IMR-90 (cell line): ENCODE data around the gene APBB1IP. TPM values are rescaled to one million over a fixed set of nuclear protein-coding genes. Genes with fewer than 3 reads are reported as not detected.
"Not testable (repeated sequence)": the region's sequence is repeated elsewhere in the genome, so short reads cannot be mapped to it uniquely, and the experiment has no call there.

ENCODE experiments used
- ATAC-seq: fragments of 200-7000 bp; cut with Tn5 transposase; 2 replicates; pipeline ENCODE4 v1.9.1; 2020; ENCODE audit warnings: low read depth, mild to moderate bottlenecking, moderate library complexity
- BruUV-seq: library from RNA; stranded (reverse); fragments of 400-500 nt; replicated peaks from 2 replicates; lab custom pipeline; 2021; lab: Mats Ljungman, UMichigan
- CTCF ChIA-PET: fragments of 300-600 bp; formaldehyde crosslinking; extraction: SDS; loops from one replicate; lab custom pipeline; 2021; ENCODE audit warnings: antibody characterized with exemption; lab: Yijun Ruan, JAX
- POLR2A ChIA-PET: fragments of 300-600 bp; sonication (Branson Sonifier 250); formaldehyde crosslinking; loops from one replicate; lab custom pipeline; 2022; ENCODE audit warnings: antibody characterized with exemption; ENCODE audit not compliant: unreplicated experiment; lab: Charles Lee
- DNase-seq: peaks from one replicate; pipeline ENCODE4 v3.0.0; 2013
- H2AFZ ChIP-seq: replicated peaks from 2 replicates; pipeline ENCODE3; 2013; ENCODE audit warnings: low read length, mild to moderate bottlenecking; ENCODE audit not compliant: poor library complexity
- H2AK5ac ChIP-seq: 2 replicates; pipeline ENCODE4 v1.6.1; 2013; ENCODE audit warnings: low read depth, low read length, inconsistent platforms
- H2AK9ac ChIP-seq: replicated peaks from 2 replicates; pipeline ENCODE3; 2013; ENCODE audit warnings: mild to moderate bottlenecking, low read depth, low read length, moderate library complexity; ENCODE audit not compliant: poor library complexity
- H2BK120ac ChIP-seq: 2 replicates; pipeline ENCODE4 v1.6.1; 2013; ENCODE audit warnings: low read depth, low read length, inconsistent platforms
- H2BK15ac ChIP-seq: 3 replicates; pipeline ENCODE4 v1.6.1; 2013; ENCODE audit warnings: low read depth, low read length, inconsistent platforms
- H2BK20ac ChIP-seq: 2 replicates; pipeline ENCODE4 v1.6.1; 2013; ENCODE audit warnings: low read depth, mild to moderate bottlenecking, inconsistent platforms, low read length, moderate library complexity
- H2BK5ac ChIP-seq: 2 replicates; pipeline ENCODE4 v1.6.1; 2013; ENCODE audit warnings: mild to moderate bottlenecking, low read depth, low read length, inconsistent platforms; ENCODE audit not compliant: poor library complexity, severe bottlenecking
- H3K14ac ChIP-seq: replicated peaks from 2 replicates; pipeline ENCODE4 v1.6.1; 2013; ENCODE audit warnings: low read depth, low read length, inconsistent platforms
- H3K18ac ChIP-seq: 2 replicates; pipeline ENCODE4 v1.6.1; 2013; ENCODE audit warnings: low read depth, low read length, control low read depth
- H3K23ac ChIP-seq: 2 replicates; pipeline ENCODE4 v1.6.1; 2013; ENCODE audit warnings: low read depth, low read length, inconsistent platforms
- H3K27ac ChIP-seq: 2 replicates; pipeline ENCODE4 v1.5.1; 2013; ENCODE audit warnings: mild to moderate bottlenecking, control low read depth, low read length; ENCODE audit not compliant: insufficient read depth
- H3K27me3 ChIP-seq: 2 replicates; pipeline ENCODE4 v1.6.1; 2013; ENCODE audit warnings: low read length; ENCODE audit not compliant: control insufficient read depth, insufficient read depth
- H3K36me3 ChIP-seq: 2 replicates; pipeline ENCODE4 v1.6.1; 2013; ENCODE audit warnings: low read length, mixed read lengths; ENCODE audit not compliant: control insufficient read depth, insufficient read depth
- H3K4ac ChIP-seq: 2 replicates; pipeline ENCODE4 v1.6.1; 2013; ENCODE audit warnings: low read depth, low read length, inconsistent platforms
- H3K4me1 ChIP-seq: 2 replicates; pipeline ENCODE4 v1.6.1; 2013; ENCODE audit warnings: low read length, mixed read lengths; ENCODE audit not compliant: control insufficient read depth, insufficient read depth
- H3K4me2 ChIP-seq: 2 replicates; pipeline ENCODE4 v1.6.1; 2013; ENCODE audit warnings: low read depth, mild to moderate bottlenecking, control low read depth, low read length, moderate library complexity
- H3K4me3 ChIP-seq: 2 replicates; pipeline ENCODE4 v1.5.1; 2013; ENCODE audit warnings: low read depth, mild to moderate bottlenecking, control low read depth, low read length, moderate library complexity; ENCODE audit not compliant: insufficient read depth
- H3K56ac ChIP-seq: 2 replicates; pipeline ENCODE4 v1.6.1; 2013; ENCODE audit warnings: low read length, inconsistent platforms; ENCODE audit not compliant: insufficient read depth; ENCODE audit errors: extremely low read depth
- H3K79me1 ChIP-seq, 2 experiments: 2 replicates each; pipeline ENCODE4 v1.6.1; 2013; ENCODE audit warnings: low read length in 2 of 2, inconsistent platforms in 1 of 2, low read depth in 1 of 2
- H3K9ac ChIP-seq: 2 replicates; pipeline ENCODE4 v1.6.1; 2013; ENCODE audit warnings: low read depth, low read length, control low read depth
- H3K9me1 ChIP-seq: 2 replicates; pipeline ENCODE4 v1.6.1; 2013; ENCODE audit warnings: low read length, inconsistent platforms; ENCODE audit not compliant: insufficient read depth
- H3K9me3 ChIP-seq: 2 replicates; pipeline ENCODE4 v1.6.1; 2013; ENCODE audit warnings: low read length; ENCODE audit not compliant: control insufficient read depth, insufficient read depth
- H4K20me1 ChIP-seq: 2 replicates; pipeline ENCODE4 v1.6.1; 2013; ENCODE audit warnings: low read length, inconsistent platforms; ENCODE audit not compliant: insufficient read depth
- H4K5ac ChIP-seq: 2 replicates; pipeline ENCODE4 v1.6.1; 2013; ENCODE audit warnings: mild to moderate bottlenecking, low read depth, low read length, control low read depth
- H4K8ac ChIP-seq, 2 experiments: 2 replicates each; pipeline ENCODE4 v1.6.1; 2013; ENCODE audit warnings: low read depth in 2 of 2, low read length in 2 of 2, control low read depth in 1 of 2, inconsistent platforms in 1 of 2
- H4K91ac ChIP-seq: 2 replicates; pipeline ENCODE4 v1.6.1; 2013; ENCODE audit warnings: low read depth, low read length, inconsistent platforms; ENCODE audit not compliant: insufficient read depth
- WGBS, 2 experiments: methylation state at CpG; one replicate each; pipeline versions ENCODE4 v1.1.5 to v1.1.7; 2013; ENCODE audit warnings: missing lambda C conversion rate in 2 of 2; ENCODE audit not compliant: insufficient read length in 1 of 2; ENCODE audit errors: extremely low coverage in 2 of 2; 5-methylcytosine and 5-hydroxymethylcytosine counted together
- dilution Hi-C: fragments of 300-500 bp; cut with HindIII; formaldehyde crosslinking; loops from one replicate; pipeline ENCODE4 v1.14.3; 2018; ENCODE audit warnings: low sequenced_read_pairs; ENCODE audit not compliant: unreplicated experiment
- in situ Hi-C: fragments of 300-500 bp; cut with MboI; formaldehyde crosslinking; loops from 3 replicates; pipeline ENCODE4 v1.14.3; 2019; ENCODE audit warnings: low sequenced_read_pairs, inconsistent platforms, mixed read lengths
- intact Hi-C: fragments of 100-400 bp; cut with micrococcal nuclease; formaldehyde crosslinking; loops from 2 replicates; pipeline ENCODE4 v1.10.0; 2022
- polyA plus RNA-seq, 3 experiments: library from polyadenylated mRNA; depleted of rRNA; stranded (reverse); fragments of >200 nt; gene quantifications; 2 replicates each; pipeline ENCODE4 v1.2.3, GENCODE V29; 2012; ENCODE audit warnings: low replicate concordance in 1 of 3
- total RNA-seq: library from RNA; depleted of rRNA; stranded (reverse); fragments of >200 nt; gene quantifications from 2 replicates; pipeline ENCODE4 v1.2.3, GENCODE V29; 2012

Gene APBB1IP
- total and polyA plus RNA-seq, 2 of the 4 experiments (the other 2 are of a cell fraction): not detected

GRCh38 chr10:26466531-26466930 lies 28.4 kb downstream of the APBB1IP start:
- DNase-seq, H4K8ac ChIP-seq, dilution Hi-C loops, H2AFZ ChIP-seq, POLR2A ChIA-PET, H3K18ac ChIP-seq, H2BK15ac ChIP-seq, H3K79me1 ChIP-seq, BruUV-seq, H3K4me1 ChIP-seq, H2BK20ac ChIP-seq, H3K4me3 ChIP-seq, H2BK5ac ChIP-seq, H4K5ac ChIP-seq, intact Hi-C loops, H3K9ac ChIP-seq, H2BK120ac ChIP-seq, H2AK9ac ChIP-seq, H3K27me3 ChIP-seq, H3K27ac ChIP-seq, H3K36me3 ChIP-seq, CTCF ChIA-PET, ATAC-seq, H3K56ac ChIP-seq, H4K91ac ChIP-seq, H4K20me1 ChIP-seq, H3K23ac ChIP-seq, H2AK5ac ChIP-seq, H3K9me1 ChIP-seq, H3K4me2 ChIP-seq, in situ Hi-C loops, H3K14ac ChIP-seq, H3K4ac ChIP-seq: not testable (repeated sequence)
- H3K9me3 ChIP-seq: peaks cover 13% of the 10 kb centered on the region
- WGBS, 2 experiments: 50% methylated on average over 1 of the region's 6 CpGs; no CpG with 5 or more reads in 1 of the 2 experiments
